SHP77 (cell line): ENCODE measurements around the gene RNASE13.
"Not testable (repeated sequence)": the region's sequence is repeated elsewhere in the genome, so short reads cannot be mapped to it uniquely, and the experiment has no call there.

ENCODE experiments used
- DNase-seq, 2 experiments: peaks; one replicate each; lab custom pipeline; 2025; lab: John Stamatoyannopoulos, UW

The RNASE13 gene

DNA sequence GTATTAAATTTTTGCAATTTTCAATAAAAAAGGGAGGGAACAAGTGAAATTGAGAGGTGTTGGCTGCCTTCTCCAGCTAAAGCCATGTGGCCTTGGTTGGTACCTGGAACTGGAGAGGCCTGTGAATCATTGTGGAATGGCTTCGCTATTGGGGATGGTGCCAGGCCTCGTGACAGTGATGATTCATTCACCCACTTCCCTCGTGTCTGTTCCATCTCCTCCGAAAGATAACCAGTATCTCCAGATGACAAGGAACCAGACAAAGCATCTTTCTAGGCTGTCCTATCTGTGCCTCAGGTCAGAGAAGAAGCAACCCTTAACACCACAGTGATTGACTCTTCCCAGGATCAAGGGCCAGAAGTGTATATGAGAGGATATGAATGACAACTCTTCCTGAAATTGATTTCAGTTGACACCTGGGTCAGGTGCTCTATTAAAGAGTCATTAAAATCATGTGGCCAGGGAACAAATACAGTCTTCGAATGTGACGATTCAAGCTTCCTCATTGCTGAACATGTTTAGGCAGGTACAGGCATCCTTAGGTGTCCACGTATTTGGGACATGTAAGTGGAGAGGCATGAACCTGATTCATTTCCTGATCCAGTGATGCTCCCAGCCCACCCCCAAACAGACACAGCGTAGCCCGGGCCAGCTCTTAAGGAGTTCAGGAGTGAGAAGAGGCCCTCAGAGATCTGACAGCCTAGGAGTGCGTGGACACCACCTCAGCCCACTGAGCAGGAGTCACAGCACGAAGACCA lies 7.2 kb upstream of the RNASE13 start, which contains the start of gene RNASE7:
Gene RNASE7 (plus strand): TSS at position 687 of the 758 bp plus-strand sequence. CDS start 631 bp downstream, outside the sequence.
- no peak for DNase-seq

DNA sequence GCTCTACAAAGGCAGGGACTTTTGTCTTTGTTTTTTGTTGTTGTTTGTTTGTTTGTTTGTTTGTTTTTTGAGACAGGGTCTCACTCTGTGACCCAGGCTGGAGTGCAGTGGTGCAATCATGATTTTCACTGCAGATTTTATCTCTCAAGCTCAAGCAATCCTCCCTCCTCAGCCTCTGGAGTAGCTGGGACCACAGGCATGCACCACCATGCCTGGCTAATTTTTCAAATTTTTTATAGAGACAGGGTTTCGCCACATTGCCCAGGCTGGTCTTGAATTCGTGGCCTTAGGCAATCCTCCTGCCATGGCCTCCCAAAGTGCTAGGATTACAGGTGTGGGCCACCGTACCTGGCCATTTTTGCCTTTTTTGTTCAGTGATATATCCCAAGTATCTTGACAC lies 6.3 kb upstream of the RNASE13 start:
- DNase-seq: not testable (repeated sequence)

DNA sequence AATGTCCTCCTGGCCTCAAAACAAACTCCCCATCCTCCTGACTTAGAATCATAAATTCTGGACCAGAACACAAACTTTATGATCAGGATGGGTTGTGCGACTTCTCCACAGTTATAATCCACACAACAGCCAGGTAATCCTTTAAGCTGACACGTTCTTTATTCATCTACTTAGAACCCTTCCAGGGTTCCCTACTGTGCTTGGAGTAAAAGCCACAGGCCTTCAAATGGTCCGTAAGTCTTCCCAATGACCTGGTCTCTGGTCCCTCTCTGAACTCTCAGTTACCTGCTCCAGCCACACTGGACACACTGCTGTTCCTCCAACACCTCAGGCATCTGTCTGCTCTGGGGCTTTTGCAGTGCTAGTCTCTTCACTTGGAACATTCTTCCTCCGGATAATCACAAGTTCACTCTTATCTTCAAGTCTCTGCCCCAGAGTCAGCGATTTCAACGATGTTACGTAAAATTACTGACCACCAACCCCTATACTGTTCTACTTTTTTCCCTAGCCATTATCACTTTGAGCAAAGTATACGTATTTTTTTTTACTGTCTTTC lies 5.8 kb upstream of the RNASE13 start:
- no peak for DNase-seq

DNA sequence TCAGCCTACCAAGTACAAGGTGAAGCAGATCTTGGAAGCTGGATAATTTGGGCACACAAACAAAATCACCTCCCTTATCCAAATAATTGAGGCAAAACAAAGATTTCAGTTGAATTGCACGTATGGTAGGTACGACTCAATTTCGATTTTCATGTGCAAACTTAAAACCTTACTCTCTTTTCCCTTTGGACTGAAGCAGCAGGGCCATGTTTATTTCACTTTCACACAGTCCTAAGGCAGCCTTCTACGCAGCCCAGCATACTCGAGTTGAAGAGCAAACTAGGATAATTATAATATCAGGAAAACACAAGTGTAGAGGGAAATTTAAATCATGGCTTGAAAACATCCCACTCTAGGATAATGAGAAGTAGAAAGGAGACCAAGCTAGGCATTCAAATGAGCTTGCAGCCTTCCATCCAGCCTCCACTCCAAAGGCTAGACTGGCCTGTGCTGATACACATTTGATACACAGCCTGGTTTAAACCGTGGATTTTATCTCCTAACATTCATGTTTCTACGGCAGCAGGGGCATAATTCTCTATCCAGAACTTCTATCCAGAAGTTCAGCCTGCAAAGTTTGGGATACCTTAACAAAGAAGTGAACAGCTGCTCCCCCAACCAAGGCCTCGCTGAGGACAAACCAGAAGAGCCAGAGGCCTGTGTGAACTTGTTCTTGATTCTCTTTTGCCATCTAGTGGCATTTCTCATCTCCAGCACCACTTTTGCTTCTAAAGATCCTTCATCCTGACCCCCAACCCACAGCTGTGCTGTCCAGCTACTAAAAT lies 5.2 kb upstream of the RNASE13 start:
- peak; percentile 68 to 87 for DNase-seq

DNA sequence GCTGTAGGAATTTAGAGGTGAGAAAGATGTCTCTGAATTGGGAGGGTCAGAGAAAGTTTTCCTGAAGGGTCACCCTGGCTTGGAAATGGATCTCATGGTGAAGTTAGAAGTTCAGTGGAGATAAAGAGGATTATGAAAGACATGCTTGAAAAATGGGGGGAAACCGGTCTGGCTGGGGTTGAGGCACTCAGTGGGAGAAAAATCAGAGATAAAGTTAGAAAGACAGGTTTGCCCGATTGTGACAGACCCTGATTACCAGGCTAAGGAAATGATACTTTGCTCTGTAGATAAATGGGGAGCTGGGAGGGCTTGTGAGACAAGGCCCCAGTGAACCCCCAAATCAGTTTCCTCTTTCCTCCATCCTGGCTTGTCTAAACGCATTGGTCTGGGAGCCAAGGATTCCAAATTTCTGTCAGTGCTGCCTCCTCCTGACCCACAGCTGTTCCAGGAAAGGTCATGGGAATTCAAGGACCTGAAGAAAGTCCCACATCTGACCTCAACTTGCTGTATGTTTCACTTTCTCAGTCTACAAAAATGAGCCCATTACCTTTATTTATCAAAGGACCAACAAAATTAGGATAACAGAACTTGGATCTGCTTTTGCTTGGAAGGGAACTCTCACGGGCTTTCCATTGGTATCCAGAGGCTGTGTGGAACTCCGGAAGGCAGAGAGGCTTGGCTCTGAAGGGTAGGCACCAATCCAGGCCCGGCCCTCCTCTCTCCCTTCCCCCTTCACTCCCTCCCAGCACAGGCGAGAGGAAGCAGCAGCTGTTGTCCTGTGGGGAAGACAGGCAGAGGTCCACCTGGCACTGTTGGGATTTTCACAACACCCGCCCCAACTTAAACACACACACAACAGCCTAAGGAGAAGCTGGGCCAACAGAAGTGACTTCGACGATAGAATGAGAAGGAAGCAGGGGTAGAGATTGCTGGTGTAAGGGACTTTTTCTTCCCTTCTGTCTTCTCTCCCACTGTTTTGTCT lies 4.1 kb upstream of the RNASE13 start:
- peak; percentile 92 to 93 for DNase-seq

DNA sequence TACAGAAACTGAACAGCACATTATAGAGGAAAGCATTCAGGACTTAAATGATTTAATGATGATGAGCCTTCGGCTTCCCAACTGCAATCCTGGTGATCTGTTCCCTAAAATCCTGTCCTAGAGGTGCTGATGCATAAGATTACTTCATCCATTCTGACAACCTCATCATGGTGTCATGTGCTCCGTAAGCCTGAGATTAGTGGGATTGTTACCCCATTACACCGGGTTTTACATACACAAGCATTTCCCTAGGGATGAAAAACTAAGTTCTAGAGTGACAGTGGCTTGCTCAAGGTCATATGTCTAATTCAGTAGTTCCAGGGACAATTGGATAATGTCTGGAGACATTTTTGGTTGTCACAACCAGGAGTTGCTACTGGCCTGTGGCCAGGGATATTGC lies 2.5 kb upstream of the RNASE13 start:
- no peak for DNase-seq

DNA sequence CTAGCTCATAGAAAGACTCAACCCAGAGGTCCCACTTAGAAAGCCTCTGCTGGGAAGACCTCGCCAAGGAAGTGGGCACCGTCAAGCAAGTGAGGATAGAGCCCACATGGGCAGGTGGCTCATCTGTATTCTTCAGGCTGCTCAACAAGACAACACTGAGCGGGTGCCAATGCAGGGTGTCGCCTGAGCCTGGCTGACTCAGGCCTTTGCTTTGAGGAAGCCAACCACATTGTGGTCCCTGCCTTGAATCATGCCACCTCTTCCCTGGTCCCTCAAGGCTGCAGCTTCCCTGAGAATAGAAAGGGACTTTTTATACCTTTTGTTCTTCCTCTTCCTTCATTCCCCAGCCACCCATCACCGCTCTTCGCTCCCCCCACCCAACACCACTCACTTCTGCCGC lies 2.1 kb upstream of the RNASE13 start:
- DNase-seq: no peak

DNA sequence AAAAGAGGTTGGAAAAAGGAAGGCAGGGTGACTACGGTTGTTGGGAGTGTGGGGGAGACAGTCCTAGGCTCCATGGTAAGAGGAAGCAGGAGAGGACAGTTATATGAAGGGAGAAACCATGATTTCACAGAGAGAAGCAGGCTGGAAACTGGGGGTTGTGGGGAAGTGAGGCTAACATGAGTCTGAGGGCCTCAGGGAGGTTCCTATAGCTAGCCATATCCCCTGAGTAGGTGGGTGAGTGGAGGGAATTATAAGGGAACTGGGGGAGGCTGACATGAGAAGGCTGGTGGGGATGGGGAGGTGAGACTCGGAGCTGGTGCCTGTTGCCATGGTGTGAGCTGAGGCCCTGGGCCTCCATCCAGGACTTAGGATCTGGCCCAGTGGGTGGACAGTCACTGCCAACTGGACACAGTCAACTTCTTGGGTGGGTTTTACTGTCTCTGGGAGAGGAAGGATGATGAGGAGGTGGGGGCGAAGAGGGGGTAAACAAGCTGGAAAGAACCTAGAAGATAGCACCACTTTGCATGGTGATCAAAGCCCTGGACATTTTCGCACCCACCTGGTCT lies 1.4 kb downstream of the RNASE13 start:
- no peak for DNase-seq

DNA sequence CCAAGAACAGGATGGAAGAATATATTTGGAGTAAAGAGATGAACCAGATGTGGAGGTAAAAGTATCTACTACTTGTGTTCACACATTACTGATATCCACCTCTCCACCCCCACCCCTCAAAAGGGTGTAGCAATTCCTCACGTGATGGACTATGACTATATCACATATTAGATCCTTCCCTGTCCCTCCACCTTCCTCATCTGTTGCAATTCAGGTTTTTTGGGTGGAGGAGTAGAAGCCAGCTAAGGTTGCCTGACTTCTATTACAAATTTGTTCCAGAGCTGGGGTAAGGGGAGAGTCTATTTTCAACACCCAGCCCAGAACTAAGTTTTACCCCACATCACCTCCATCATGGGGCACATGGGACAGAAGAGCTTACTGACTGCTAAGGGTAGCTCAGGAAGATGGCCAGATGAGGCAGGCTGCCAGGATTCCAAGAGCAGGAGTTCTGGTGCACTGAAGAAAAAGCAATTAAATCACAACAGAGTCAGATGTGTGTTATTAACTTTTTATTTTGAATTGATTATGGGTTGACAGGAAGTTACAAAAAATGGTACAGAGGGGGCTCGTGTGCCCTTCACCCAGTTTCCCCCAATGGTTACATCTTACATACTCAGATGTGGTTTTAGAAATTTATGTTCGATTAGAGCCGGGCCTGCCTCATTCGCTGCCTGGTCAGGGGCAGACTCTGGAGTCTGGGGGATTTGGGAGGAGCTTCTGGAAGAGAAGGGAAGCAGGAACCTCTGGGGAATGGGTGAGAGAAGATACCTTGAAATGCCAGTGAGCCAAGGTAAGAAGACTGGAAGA lies 2.1 kb downstream of the RNASE13 start:
- DNase-seq: no peak

DNA sequence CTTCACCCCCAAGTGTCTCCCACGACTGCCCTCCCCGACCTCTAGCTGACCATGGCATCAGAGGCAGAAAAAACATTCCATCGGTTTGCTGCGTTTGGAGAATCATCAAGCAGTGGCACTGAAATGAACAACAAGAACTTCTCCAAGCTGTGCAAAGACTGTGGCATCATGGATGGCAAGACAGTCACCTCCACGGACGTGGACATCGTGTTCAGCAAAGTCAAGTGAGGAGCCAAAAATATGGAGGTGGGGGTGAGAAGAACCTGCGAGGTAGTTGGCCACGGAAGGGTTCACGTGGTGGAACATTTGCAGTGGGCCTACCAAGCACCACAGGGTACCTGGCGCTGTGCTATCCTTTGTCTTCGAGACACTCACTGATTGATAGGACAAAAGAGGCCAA lies 4.1 kb downstream of the RNASE13 start:
- no peak for DNase-seq

DNA sequence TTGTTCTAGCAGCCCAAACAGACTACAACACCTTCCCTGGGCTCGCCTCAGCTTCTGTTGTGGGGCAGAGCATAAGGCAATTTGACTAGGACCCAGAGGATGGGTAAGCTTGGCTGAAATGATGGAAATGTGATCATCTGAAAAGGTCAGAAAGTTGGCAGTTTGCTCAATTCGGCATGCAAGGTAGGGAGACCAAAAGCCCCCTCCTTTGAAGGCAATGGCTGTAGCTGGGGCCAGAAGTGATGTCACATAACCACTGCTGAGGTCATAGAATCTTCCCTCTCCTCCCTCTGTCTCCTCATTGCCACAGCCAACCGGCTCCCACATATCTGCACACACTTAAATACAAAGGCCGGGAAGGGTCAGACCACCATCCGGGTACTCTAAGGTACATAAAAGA lies 4.7 kb downstream of the RNASE13 start, which contains the start of gene TPPP2:
Gene TPPP2 (plus strand): TSS at position 301 of the 400 bp plus-strand sequence. CDS start 365 bp downstream, outside the sequence.
- no peak for DNase-seq

DNA sequence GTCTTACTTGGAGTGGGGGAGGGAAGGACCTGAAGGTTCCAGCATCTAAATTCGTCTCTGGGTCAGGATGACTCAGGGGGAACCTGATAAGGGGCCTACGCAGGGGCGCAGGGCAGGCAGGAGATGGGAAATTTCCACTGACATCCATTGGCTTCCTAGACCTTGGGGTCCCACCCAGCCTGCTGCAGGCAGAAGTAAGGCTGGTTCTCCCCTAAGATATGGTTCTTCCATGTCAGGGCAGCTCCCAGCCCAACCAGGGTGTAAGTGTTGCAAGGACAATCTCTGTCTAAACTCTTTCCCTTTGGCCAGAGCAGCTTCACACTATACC lies 7.7 kb downstream of the RNASE13 start:
- DNase-seq: no peak

DNA sequence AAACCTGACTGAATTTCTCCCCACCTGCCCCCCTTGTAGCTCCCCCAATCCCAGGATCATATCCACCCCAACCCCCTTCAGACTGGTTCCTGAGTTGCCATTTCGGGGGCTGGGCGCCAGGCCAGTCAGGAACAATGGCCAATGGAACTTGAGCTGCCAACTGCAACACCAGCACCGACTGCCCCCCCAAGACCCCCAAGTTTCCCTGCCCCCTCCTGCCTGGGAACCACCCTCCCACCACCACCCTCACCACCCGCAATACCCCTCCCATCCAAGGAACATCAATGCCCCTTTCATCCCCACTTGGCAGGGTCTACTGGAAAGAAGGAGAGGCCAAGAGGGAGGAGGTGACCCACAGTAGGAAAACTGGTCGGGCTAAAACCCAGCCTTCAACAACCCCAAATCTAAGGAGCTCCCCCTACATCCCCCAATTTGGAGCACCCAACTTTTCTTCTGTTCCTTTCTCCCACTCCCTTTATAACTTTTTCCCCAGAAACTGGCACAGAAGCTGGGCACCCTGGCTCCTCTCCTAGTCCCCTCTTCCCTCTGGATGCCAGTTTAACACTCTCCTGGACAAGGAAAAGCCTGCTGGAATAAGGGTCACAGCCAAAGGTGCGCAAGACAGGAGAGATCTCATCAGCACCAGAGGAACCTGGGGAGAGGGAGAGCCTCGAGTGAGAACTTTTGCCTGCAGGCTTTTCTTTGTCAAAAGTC lies 8.2 kb downstream of the RNASE13 start:
- no peak for DNase-seq

DNA sequence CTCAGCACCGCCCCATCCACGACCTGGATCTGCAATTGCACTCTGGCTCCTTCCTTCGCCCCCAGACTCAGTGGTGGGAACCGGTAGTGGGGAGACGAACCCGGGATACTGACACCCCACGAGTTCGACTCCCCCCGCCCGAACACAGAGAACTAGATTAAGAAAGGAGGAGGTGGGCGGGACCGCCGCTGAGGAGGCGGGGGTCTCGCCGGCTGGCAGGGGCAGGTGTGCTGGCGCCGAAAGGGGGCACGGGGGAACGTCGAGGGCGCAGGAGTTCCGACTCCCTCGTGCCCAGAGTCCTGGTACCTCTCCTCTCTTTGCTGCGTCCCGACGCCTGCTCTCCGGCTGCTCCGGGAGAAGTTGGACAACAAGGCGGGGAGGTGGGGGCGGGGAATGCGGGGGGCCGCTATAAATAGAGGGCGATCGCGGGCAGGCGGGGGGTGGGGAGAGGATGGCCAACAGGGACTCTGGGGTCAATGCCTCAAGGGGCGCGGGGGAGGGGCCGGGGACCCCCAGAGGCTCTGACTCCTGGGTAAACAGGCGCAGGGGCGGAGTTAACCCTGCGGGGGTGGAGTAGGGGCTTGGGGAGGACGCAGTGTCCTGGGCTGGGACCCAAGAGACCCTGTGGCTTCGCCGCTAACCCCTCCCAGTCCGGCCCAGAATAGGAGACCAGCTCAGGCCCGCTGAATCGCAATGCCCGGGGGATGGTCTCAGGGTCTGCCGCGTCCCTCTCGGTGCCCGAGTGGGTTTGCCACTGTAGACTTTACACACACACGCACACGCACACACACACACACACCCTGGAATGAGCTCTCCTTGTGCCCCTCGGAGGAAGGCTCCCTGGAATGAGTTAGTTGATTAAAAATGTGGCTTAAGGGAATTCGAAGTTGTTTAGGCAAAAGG lies 9.0 kb downstream of the RNASE13 start:
- DNase-seq: no peak

DNA sequence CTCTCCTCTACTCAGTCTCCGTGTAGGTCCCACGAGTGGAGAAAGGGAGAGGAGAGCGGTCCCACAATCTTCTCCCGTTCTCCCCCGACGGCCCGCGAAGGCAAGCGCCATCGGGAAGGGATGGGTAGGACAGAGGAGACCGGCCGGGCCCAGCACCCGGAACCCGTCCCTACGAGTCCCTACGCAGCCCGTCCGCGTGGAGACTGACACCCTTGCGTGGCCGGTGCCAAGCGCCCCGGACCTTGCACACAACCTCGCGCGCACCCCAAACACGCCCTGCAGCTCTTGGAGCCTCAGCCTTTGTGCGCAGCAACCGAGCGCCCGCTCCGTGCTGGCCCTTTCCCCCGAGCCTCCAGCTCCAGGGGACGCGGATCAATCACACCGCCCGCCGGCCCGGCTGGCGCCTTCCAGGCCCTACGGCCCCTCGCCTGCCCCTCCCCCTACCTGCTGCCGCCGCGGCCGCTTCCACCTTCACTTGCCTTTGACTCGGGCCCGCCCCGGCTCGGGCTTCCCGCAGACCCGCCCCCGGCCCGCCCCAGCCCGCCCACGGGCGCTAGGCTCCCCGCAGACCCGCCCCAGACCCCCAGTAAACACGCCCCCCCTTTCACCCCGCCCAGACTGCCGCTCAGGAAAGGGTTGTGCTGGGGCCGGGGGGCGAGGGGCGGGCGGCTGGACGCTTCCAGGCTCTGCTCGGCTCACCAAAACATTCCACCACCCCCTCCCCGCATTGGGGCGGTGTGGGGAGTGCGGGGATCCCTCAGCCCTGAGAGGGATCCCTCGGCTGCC lies 9.8 kb downstream of the RNASE13 start, which contains the start of gene NDRG2:
Gene NDRG2 (minus strand): TSS at position 477 of the 786 bp plus-strand sequence. CDS start 1,746 bp downstream, outside the sequence.
- DNase-seq: peak in 1 of 2 experiments; percentile 11

DNA sequence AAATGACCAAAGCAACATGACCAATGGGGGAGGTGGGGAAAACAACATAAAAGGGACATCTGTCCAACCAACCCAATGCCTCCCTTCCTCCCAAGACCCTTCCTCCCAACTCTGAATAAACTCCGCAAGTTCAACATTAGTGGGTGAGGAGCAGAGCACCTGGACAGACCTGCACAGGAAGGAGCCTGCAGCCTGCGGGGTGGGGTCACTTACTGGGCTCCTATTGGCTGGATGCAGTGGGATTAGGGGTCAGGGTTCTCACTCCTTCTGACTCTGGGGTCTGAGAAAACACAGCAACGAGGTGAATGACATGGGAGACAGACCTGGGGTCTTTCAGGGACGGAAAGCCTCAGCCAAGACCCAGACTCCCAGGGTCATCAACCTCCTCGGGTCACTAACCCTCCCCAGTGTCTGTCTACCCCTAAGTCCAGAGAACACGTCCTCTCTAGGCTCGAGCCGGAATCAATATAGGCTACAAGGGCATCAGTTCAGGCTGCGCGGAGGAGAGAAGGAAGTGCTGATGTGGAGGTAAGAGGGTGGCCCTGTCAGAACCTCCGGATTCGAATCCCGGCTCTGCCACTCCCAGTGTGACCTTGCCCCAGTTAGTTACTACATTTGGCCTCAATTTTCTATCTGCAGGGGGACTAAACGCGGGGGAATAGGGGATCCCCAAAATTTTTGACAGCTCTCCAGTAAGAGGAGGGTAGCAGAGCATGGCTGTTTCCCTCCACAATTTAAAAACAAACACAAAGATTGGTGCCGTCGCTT lies 10.6 kb downstream of the RNASE13 start:
- DNase-seq: no peak

DNA sequence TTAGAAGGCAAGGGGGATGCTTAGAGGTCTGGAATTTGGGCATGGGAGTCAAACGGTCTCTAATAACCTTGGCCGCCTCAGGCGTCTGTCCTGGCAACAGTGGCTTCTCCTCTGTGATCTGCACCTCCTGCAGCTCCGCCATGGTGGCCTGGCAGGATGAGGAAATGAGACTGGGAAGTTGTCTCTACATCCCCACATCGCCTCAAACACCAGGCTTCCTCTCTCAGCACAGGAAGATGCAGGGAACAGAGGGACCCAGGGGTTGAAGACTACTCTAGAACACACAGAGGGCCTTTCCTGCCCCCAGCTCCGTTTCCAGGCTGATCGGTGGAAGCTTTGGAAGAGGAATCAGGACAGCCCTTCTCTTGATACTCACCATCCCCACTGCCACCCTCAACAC lies 11.4 kb downstream of the RNASE13 start:
- no peak for DNase-seq
